ENCODE results near the gene PRXL2A.

Gene PRXL2A

DNA sequence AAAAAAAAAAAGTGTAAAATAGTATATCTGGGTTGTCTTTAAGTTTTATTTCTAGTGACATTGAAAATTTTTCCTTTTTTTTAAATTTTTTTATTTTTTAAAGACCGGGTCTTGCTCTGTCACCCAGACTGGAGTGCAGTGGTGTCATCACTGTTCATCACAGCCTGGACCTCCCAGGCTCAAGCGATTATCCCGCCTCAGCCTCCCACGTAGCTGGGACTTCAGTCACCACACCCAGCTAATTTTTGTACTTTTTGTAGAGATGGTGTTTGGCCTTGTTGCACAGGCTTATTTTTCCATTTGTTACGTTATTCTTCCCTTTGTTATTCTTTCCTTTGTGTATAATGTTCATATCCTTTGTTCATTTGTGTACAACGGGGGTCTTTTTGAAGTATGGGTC is 75.9 kb downstream of the PRXL2A start:
- TF ChIP-seq, protein P1, sequence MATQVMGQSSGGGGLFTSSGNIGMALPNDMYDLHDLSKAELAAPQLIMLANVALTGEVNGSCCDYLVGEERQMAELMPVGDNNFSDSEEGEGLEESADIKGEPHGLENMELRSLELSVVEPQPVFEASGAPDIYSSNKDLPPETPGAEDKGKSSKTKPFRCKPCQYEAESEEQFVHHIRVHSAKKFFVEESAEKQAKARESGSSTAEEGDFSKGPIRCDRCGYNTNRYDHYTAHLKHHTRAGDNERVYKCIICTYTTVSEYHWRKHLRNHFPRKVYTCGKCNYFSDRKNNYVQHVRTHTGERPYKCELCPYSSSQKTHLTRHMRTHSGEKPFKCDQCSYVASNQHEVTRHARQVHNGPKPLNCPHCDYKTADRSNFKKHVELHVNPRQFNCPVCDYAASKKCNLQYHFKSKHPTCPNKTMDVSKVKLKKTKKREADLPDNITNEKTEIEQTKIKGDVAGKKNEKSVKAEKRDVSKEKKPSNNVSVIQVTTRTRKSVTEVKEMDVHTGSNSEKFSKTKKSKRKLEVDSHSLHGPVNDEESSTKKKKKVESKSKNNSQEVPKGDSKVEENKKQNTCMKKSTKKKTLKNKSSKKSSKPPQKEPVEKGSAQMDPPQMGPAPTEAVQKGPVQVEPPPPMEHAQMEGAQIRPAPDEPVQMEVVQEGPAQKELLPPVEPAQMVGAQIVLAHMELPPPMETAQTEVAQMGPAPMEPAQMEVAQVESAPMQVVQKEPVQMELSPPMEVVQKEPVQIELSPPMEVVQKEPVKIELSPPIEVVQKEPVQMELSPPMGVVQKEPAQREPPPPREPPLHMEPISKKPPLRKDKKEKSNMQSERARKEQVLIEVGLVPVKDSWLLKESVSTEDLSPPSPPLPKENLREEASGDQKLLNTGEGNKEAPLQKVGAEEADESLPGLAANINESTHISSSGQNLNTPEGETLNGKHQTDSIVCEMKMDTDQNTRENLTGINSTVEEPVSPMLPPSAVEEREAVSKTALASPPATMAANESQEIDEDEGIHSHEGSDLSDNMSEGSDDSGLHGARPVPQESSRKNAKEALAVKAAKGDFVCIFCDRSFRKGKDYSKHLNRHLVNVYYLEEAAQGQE (IDR thresholded peaks at IDR 0.05; ENCODE audit: insufficient replicate concordance, low read depth), result no peak
- TF ChIP-seq POLR2AphosphoS5 (IDR thresholded peaks at IDR 0.05; ENCODE audit: low read depth) (no peak), SPI1 (IDR thresholded peaks at IDR 0.05; ENCODE audit: borderline replicate concordance, low read depth) (no peak), GABPA (IDR thresholded peaks at IDR 0.05; ENCODE audit: low read depth) (no peak)
- TF ChIP-seq, protein P2, sequence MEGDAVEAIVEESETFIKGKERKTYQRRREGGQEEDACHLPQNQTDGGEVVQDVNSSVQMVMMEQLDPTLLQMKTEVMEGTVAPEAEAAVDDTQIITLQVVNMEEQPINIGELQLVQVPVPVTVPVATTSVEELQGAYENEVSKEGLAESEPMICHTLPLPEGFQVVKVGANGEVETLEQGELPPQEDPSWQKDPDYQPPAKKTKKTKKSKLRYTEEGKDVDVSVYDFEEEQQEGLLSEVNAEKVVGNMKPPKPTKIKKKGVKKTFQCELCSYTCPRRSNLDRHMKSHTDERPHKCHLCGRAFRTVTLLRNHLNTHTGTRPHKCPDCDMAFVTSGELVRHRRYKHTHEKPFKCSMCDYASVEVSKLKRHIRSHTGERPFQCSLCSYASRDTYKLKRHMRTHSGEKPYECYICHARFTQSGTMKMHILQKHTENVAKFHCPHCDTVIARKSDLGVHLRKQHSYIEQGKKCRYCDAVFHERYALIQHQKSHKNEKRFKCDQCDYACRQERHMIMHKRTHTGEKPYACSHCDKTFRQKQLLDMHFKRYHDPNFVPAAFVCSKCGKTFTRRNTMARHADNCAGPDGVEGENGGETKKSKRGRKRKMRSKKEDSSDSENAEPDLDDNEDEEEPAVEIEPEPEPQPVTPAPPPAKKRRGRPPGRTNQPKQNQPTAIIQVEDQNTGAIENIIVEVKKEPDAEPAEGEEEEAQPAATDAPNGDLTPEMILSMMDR (IDR thresholded peaks at IDR 0.05; ENCODE audit: insufficient read depth, low read length), result no peak
- H3K27ac ChIP-seq (replicated peaks), result peak overlapping the region; percentile 84
- DNase-seq (ENCODE audit: low read depth in 1 of 2, low spot score in 1 of 2), result no peak
- H3K27me3 ChIP-seq (ENCODE audit: insufficient read depth, poor library complexity, severe bottlenecking), result no peaks in the 10 kb centered on the region
- H3K4me3 ChIP-seq (replicated peaks; ENCODE audit: insufficient read depth, low read length), result no peak overlapping the region

DNA sequence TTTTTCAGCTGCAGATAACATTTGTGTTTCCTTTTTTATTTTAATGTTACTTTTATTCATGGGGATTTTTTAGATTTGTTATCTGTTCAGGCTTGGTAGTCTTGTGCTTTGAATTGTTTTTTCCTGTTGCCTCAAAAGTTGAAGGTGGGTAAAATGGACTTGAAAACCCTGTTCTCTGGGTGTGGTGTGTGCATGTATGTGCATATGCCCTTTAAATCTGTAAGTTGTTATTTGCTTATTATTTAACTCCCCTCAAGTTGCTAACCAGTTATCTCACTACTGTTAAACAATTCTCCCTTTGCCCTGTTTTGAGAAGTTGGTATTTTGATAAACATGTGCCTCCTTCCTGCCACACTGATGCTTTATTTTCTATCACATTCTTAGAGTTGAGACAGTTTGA is 76.3 kb downstream of the PRXL2A start:
- Histone ChIP-seq H3K27me3 (ENCODE audit: insufficient read depth, poor library complexity, severe bottlenecking) (no peaks in the 10 kb centered on the region), H3K4me3 (replicated peaks; ENCODE audit: insufficient read depth, low read length) (no peak overlapping the region), H3K27ac (replicated peaks) (peak overlapping the region; percentile 84)
- TF ChIP-seq, protein P2 (IDR thresholded peaks at IDR 0.05; ENCODE audit: insufficient read depth, low read length), result no peak
- no peak for TF ChIP-seq POLR2AphosphoS5 (IDR thresholded peaks at IDR 0.05; ENCODE audit: low read depth)
- no peak for TF ChIP-seq SPI1 (IDR thresholded peaks at IDR 0.05; ENCODE audit: borderline replicate concordance, low read depth)
- DNase-seq (ENCODE audit: low read depth in 1 of 2, low spot score in 1 of 2), result no peak

DNA sequence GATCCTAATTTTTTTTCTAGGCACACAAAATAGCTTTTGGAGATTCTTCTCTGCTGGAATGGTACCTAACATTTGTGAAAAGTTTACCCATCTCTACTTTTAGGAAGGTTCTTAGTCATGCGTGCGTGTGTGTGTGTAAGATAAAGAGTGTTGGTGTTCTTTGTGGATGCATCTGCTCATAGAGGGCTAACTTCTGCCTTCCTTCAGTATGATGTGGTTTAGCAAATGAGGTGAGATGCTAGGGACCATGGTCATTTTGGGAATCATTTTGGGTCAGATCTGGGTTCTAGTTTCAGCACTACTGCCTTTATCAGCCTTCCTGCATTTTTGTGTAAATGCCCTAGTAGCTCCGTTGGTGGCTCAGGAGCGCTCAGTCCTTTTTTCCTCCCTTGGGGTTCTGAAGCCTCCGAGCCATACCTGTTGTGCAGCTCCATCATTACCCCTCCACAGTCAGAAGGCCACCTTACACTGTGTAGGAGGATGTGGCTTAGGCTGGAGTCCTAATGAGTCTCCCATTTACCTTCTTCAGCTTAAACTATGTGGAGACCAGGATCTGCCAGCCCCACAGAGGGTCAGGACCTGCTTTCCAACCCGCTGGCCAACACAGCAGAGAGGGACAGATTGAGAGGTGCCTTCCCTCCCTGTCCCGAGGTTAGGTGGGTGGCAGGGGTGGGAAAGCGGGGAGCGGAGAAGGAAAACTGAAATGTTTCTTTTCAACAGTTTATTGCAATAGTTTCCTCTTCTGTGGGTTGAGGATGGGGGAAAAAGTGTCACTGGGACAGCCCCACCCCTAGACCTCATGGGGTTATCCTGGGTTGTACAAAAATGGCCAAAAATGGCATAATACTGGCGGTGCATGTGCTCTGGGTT is 77.0 kb downstream of the PRXL2A start:
- Histone ChIP-seq H3K4me3 (replicated peaks; ENCODE audit: insufficient read depth, low read length) (no peak overlapping the region), H3K27ac (replicated peaks) (peak overlapping the region; percentile 84), H3K27me3 (ENCODE audit: insufficient read depth, poor library complexity, severe bottlenecking) (no peaks in the 10 kb centered on the region)
- peak; percentile 81 to 94 for DNase-seq (ENCODE audit: low read depth in 1 of 2, low spot score in 1 of 2)
- TF ChIP-seq, protein P2 (IDR thresholded peaks at IDR 0.05; ENCODE audit: insufficient read depth, low read length), result no peak
- TF ChIP-seq, protein P1 (IDR thresholded peaks at IDR 0.05; ENCODE audit: insufficient replicate concordance, low read depth), result no peak
- no peak for TF ChIP-seq SPI1 (IDR thresholded peaks at IDR 0.05; ENCODE audit: borderline replicate concordance, low read depth)
- no peak for TF ChIP-seq POLR2AphosphoS5 (IDR thresholded peaks at IDR 0.05; ENCODE audit: low read depth)
- TF ChIP-seq GABPA (IDR thresholded peaks at IDR 0.05; ENCODE audit: low read depth), result no peak

All from HL-60 (cell line).